Measurements from ENCODE around the gene PRODH2. TPM values are rescaled to one million over a fixed set of nuclear protein-coding genes. Genes with fewer than 3 reads are reported as not detected.

The PRODH2 gene
- total RNA-seq, 4 donors from 2014 or later, result not detected

- TF ChIP-seq CTCF (IDR thresholded peaks at IDR 0.05; ENCODE audit: low read depth), result no peak
Measured at GRCh38 chr19:35750167-35750566, 62.5 kb downstream of the PRODH2 start.

Other genes starting within 250 kb of the PRODH2 start
- gene ATP4A, start 249.2 kb downstream of the PRODH2 start, total RNA-seq, result not detected
- gene PMIS2, start 226.7 kb downstream of the PRODH2 start, total RNA-seq, result not detected
- gene HAUS5, start 200.1 kb downstream of the PRODH2 start, total RNA-seq, result 1 to 10 TPM; 2.4 to 7.7 (median 3.4) TPM
- 10 to 100 TPM; 27.7 to 55.4 (median 32.6) TPM for gene RBM42, start 183.8 kb downstream of the PRODH2 start, total RNA-seq
- gene ETV2, start 171.1 kb downstream of the PRODH2 start, total RNA-seq, result 1 to 10 TPM in 2 of 4 donors, not detected in 2; 1.1 to 1.2 TPM
- 100 to 1,000 TPM; 422 to 625 (median 529) TPM for gene COX6B1, start 164.5 kb downstream of the PRODH2 start, total RNA-seq
- under 1 TPM in 1 of 4 donors, not detected in 3; 0.34 TPM for gene UPK1A, start 146.3 kb downstream of the PRODH2 start, total RNA-seq
- under 1 TPM in 1 of 4 donors, not detected in 3; 0.33 TPM for gene ZBTB32, start 108.3 kb downstream of the PRODH2 start, total RNA-seq
- 10 to 100 TPM in 3 of 4 donors, 1 to 10 TPM in 1; 7.3 to 26.6 (median 15.1) TPM for gene KMT2B, start 94.8 kb downstream of the PRODH2 start, total RNA-seq
- gene IGFLR1, start 70.4 kb downstream of the PRODH2 start, total RNA-seq, result 10 to 100 TPM in 1 of 4 donors, 1 to 10 TPM in 3; 4.4 to 13.8 (median 5.9) TPM
- gene U2AF1L4, start 67.4 kb downstream of the PRODH2 start, total RNA-seq, result 10 to 100 TPM; 14.8 to 30.5 (median 19.7) TPM
- 10 to 100 TPM; 23.4 to 71.3 (median 35.7) TPM for gene PSENEN, start 67.2 kb downstream of the PRODH2 start, total RNA-seq
- gene LIN37, start 64.3 kb downstream of the PRODH2 start, total RNA-seq, result 10 to 100 TPM in 2 of 4 donors, 1 to 10 TPM in 2; 7.5 to 12.2 (median 10.0) TPM
- 100 to 1,000 TPM in 2 of 4 donors, 10 to 100 TPM in 2; 50.1 to 554 (median 117) TPM for gene HSPB6, start 55.8 kb downstream of the PRODH2 start, total RNA-seq
- gene PROSER3, start 54.7 kb downstream of the PRODH2 start, total RNA-seq, result 1 to 10 TPM; 2.8 to 5.7 (median 3.5) TPM
- gene ARHGAP33, start 37.3 kb downstream of the PRODH2 start, total RNA-seq, result 10 to 100 TPM in 1 of 4 donors, 1 to 10 TPM in 2, under 1 TPM in 1; 0.33 to 12.2 (median 4.5) TPM
- not detected for gene NPHS1, start 39.7 kb upstream of the PRODH2 start, total RNA-seq
- not detected for gene KIRREL2, start 44.1 kb upstream of the PRODH2 start, total RNA-seq
- gene APLP1, start 55.7 kb upstream of the PRODH2 start, total RNA-seq, result 1 to 10 TPM in 2 of 4 donors, not detected in 2; 1.2 to 1.3 TPM
- 10 to 100 TPM in 3 of 4 donors, 1 to 10 TPM in 1; 6.8 to 23.3 (median 13.6) TPM for gene NFKBID, start 87.7 kb upstream of the PRODH2 start, total RNA-seq
- gene HCST, start 89.7 kb upstream of the PRODH2 start, total RNA-seq, result 10 to 100 TPM in 1 of 4 donors, 1 to 10 TPM in 2, not detected in 1; 2.9 to 72.6 (median 4.7) TPM
- gene TYROBP, start 95.5 kb upstream of the PRODH2 start, total RNA-seq, result 1,000 to 10,000 TPM in 1 of 4 donors, 100 to 1,000 TPM in 2, 10 to 100 TPM in 1; 99.8 to 1,341 (median 209) TPM
- 1 to 10 TPM; 2.5 to 6.6 (median 4.3) TPM for gene LRFN3, start 123.5 kb upstream of the PRODH2 start, total RNA-seq
- gene SDHAF1, start 182.3 kb upstream of the PRODH2 start, total RNA-seq, result 10 to 100 TPM in 3 of 4 donors, 1 to 10 TPM in 1; 8.6 to 59.9 (median 42.5) TPM
- 1 to 10 TPM in 1 of 4 donors, not detected in 3; 1.5 TPM for gene SYNE4, start 196.0 kb upstream of the PRODH2 start, total RNA-seq
- gene ALKBH6, start 201.4 kb upstream of the PRODH2 start, total RNA-seq, result 10 to 100 TPM; 16.7 to 31.1 (median 18.6) TPM
- 10 to 100 TPM in 1 of 4 donors, 1 to 10 TPM in 3; 3.8 to 11.9 (median 8.4) TPM for gene CLIP3, start 220.0 kb upstream of the PRODH2 start, total RNA-seq
- 10 to 100 TPM in 1 of 4 donors, 1 to 10 TPM in 3; 2.9 to 10.5 (median 9.3) TPM for gene THAP8, start 241.4 kb upstream of the PRODH2 start, total RNA-seq
- 1 to 10 TPM in 1 of 4 donors, under 1 TPM in 2, not detected in 1; 0.34 to 1.1 (median 0.44) TPM for gene WDR62, start 242.1 kb upstream of the PRODH2 start, total RNA-seq